ENCODE results near the gene PCDH8. TPM values are rescaled to one million over a fixed set of nuclear protein-coding genes. Genes with fewer than 3 reads are reported as not detected.

PCDH8 gene
- total RNA-seq (2014; rRNA removed; shearing (Covaris generic); ENCODE audit: low replicate concordance): not detected in 2 replicates

GRCh38 chr13:52848455-52849195 is at the start of gene PCDH8:
Gene PCDH8, minus strand, starts transcription at chr13:52848640. Its CDS starts 204 bp downstream, at chr13:52848436.
- in situ Hi-C loops (cut with HindIII; ENCODE audit: low pct_unique_long_range_greater_than_20kb, low sequenced_read_pairs): no loop called here
- no peak for DNase-seq (ENCODE audit: low read depth)

- DNase-seq (ENCODE audit: low read depth): no peak
- in situ Hi-C loops (cut with HindIII; ENCODE audit: low pct_unique_long_range_greater_than_20kb, low sequenced_read_pairs): no loop called here
Observed at GRCh38 chr13:52896827-52897659, 48.6 kb upstream of the PCDH8 start.

GRCh38 chr13:52894413-52894812 is 46.0 kb upstream of the PCDH8 start:
- in situ Hi-C loops (cut with HindIII; ENCODE audit: low pct_unique_long_range_greater_than_20kb, low sequenced_read_pairs): no loop called here

GRCh38 chr13:52892925-52893324 is 44.5 kb upstream of the PCDH8 start:
- in situ Hi-C loops (cut with HindIII; ENCODE audit: low pct_unique_long_range_greater_than_20kb, low sequenced_read_pairs): no loop called here

More at GRCh38 chr13:52894413-52894812, 46.0 kb upstream of the PCDH8 start:
- no peak for DNase-seq (ENCODE audit: low read depth)

GRCh38 chr13:52891706-52892105 is 43.3 kb upstream of the PCDH8 start:
- in situ Hi-C loops (cut with HindIII; ENCODE audit: low pct_unique_long_range_greater_than_20kb, low sequenced_read_pairs): no loop called here
- DNase-seq (ENCODE audit: low read depth): no peak

More at GRCh38 chr13:52892925-52893324, 44.5 kb upstream of the PCDH8 start:
- peak; percentile 24 for DNase-seq (ENCODE audit: low read depth)

GRCh38 chr13:52887165-52887564 is 38.7 kb upstream of the PCDH8 start:
- no peak for DNase-seq (ENCODE audit: low read depth)
- in situ Hi-C loops (cut with HindIII; ENCODE audit: low pct_unique_long_range_greater_than_20kb, low sequenced_read_pairs): no loop called here

GRCh38 chr13:52885141-52885540 is 36.7 kb upstream of the PCDH8 start:
- in situ Hi-C loops (cut with HindIII; ENCODE audit: low pct_unique_long_range_greater_than_20kb, low sequenced_read_pairs): no loop called here
- DNase-seq (ENCODE audit: low read depth): no peak

- in situ Hi-C loops (cut with HindIII; ENCODE audit: low pct_unique_long_range_greater_than_20kb, low sequenced_read_pairs): no loop called here
- no peak for DNase-seq (ENCODE audit: low read depth)
Observed at GRCh38 chr13:52884429-52885010, 36.1 kb upstream of the PCDH8 start.

- DNase-seq (ENCODE audit: low read depth): no peak
- in situ Hi-C loops (cut with HindIII; ENCODE audit: low pct_unique_long_range_greater_than_20kb, low sequenced_read_pairs): no loop called here
Observed at GRCh38 chr13:52882785-52883184, 34.3 kb upstream of the PCDH8 start.

GRCh38 chr13:52879950-52880741 is 31.7 kb upstream of the PCDH8 start:
- in situ Hi-C loops (cut with HindIII; ENCODE audit: low pct_unique_long_range_greater_than_20kb, low sequenced_read_pairs): no loop called here
- no peak for DNase-seq (ENCODE audit: low read depth)

- DNase-seq (ENCODE audit: low read depth): no peak
- in situ Hi-C loops (cut with HindIII; ENCODE audit: low pct_unique_long_range_greater_than_20kb, low sequenced_read_pairs): no loop called here
Observed at GRCh38 chr13:52878831-52879230, 30.4 kb upstream of the PCDH8 start.

GRCh38 chr13:52870143-52870542 is 21.7 kb upstream of the PCDH8 start:
- no peak for DNase-seq (ENCODE audit: low read depth)
- in situ Hi-C loops (cut with HindIII; ENCODE audit: low pct_unique_long_range_greater_than_20kb, low sequenced_read_pairs): no loop called here

GRCh38 chr13:52869621-52870020 is 21.2 kb upstream of the PCDH8 start:
- in situ Hi-C loops (cut with HindIII; ENCODE audit: low pct_unique_long_range_greater_than_20kb, low sequenced_read_pairs): no loop called here
- no peak for DNase-seq (ENCODE audit: low read depth)

GRCh38 chr13:52869050-52869449 is 20.6 kb upstream of the PCDH8 start:
- in situ Hi-C loops (cut with HindIII; ENCODE audit: low pct_unique_long_range_greater_than_20kb, low sequenced_read_pairs): no loop called here
- no peak for DNase-seq (ENCODE audit: low read depth)

GRCh38 chr13:52868190-52868589 is 19.8 kb upstream of the PCDH8 start:
- in situ Hi-C loops (cut with HindIII; ENCODE audit: low pct_unique_long_range_greater_than_20kb, low sequenced_read_pairs): no loop called here
- DNase-seq (ENCODE audit: low read depth): no peak

GRCh38 chr13:52864941-52865340 is 16.5 kb upstream of the PCDH8 start:
- no peak for DNase-seq (ENCODE audit: low read depth)
- in situ Hi-C loops (cut with HindIII; ENCODE audit: low pct_unique_long_range_greater_than_20kb, low sequenced_read_pairs): no loop called here

GRCh38 chr13:52862358-52863206 is 14.1 kb upstream of the PCDH8 start:
- peak; percentile 7 for DNase-seq (ENCODE audit: low read depth)
- in situ Hi-C loops (cut with HindIII; ENCODE audit: low pct_unique_long_range_greater_than_20kb, low sequenced_read_pairs): no loop called here

Measured in Caki2 (cell line).